Measurements from ENCODE around the gene C8A.

C8A gene

GRCh38 chr1:56890229-56890628 lies 35.6 kb downstream of the C8A start:
- Histone ChIP-seq H2BK120ac (ENCODE audit: low read depth, low read length) (no peak overlapping the region), H3K9ac (ENCODE audit: low read depth, low read length, poor library complexity) (no peak overlapping the region), H3K9me3 (replicated peaks in 1 of 2; ENCODE audit: control insufficient read depth in 2 of 2, insufficient read depth in 1 of 2, low read depth in 1 of 2, low read length in 2 of 2) (no peaks in the 10 kb centered on the region), H2BK5ac (ENCODE audit: low read length) (no peak overlapping the region), H3K36me3 (replicated peaks in 1 of 2; ENCODE audit: control insufficient read depth in 2 of 2, insufficient read depth in 2 of 2, low read length in 2 of 2) (no peaks in the 10 kb centered on the region), H3K4me2 (ENCODE audit: insufficient read depth, low read length, poor library complexity, severe bottlenecking) (no peak overlapping the region), H2BK12ac (ENCODE audit: low read length) (no peak overlapping the region), H3K4ac (ENCODE audit: low read length) (no peak overlapping the region), H3K79me1 (ENCODE audit: low read depth, low read length) (no peaks in the 10 kb centered on the region), H3K4me3 (ENCODE audit: low read length in 2 of 2) (no peak overlapping the region), H3K23ac (ENCODE audit: low read depth, low read length, poor library complexity) (no peak overlapping the region), H3K4me1 (ENCODE audit: control insufficient read depth in 2 of 2, insufficient read depth in 1 of 2, low read depth in 1 of 2, low read length in 2 of 2) (no peaks in the 10 kb centered on the region), H3K27me3 (ENCODE audit: control insufficient read depth in 3 of 3, insufficient read depth in 3 of 3, low read depth in 1 of 3, low read length in 3 of 3) (peaks cover 0 to 13% (median 0%) of the 10 kb centered on the region in 3 experiments), H2AFZ (ENCODE audit: low read length) (no peak overlapping the region), H3K18ac (ENCODE audit: low read length) (no peak overlapping the region), H3K27ac (replicated peaks; ENCODE audit: low read length) (no peak overlapping the region), H3K14ac (ENCODE audit: low read length) (no peak overlapping the region), H2AK5ac (ENCODE audit: low read depth, low read length) (no peak overlapping the region), H2BK15ac (ENCODE audit: low read length) (no peak overlapping the region), H4K91ac (ENCODE audit: low read depth, low read length, poor library complexity) (no peak overlapping the region), H4K8ac (ENCODE audit: low read depth, low read length) (no peak overlapping the region)
- no CpG with 5 or more reads among the region's 3 CpGs for WGBS, 2 donors (ENCODE audit: extremely low coverage in 2 of 2, insufficient read length in 2 of 2, insufficient replicate concordance in 1 of 2)
- DNase-seq (ENCODE audit: low spot score): no peak

- H3K9ac ChIP-seq (ENCODE audit: low read depth, low read length, poor library complexity): no peak overlapping the region
- H2AFZ ChIP-seq (ENCODE audit: low read length): no peak overlapping the region
- no peak overlapping the region for H4K8ac ChIP-seq (ENCODE audit: low read depth, low read length)
- H3K23ac ChIP-seq (ENCODE audit: low read depth, low read length, poor library complexity): no peak overlapping the region
- H2BK15ac ChIP-seq (ENCODE audit: low read length): no peak overlapping the region
- no peak overlapping the region for H2BK120ac ChIP-seq (ENCODE audit: low read depth, low read length)
- H3K4me2 ChIP-seq (ENCODE audit: insufficient read depth, low read length, poor library complexity, severe bottlenecking): no peak overlapping the region
- no peak overlapping the region for H2AK5ac ChIP-seq (ENCODE audit: low read depth, low read length)
- DNase-seq (ENCODE audit: low spot score): no peak
- H4K91ac ChIP-seq (ENCODE audit: low read depth, low read length, poor library complexity): no peak overlapping the region
- no peak overlapping the region for H3K4me3 ChIP-seq (ENCODE audit: low read length in 2 of 2)
- H3K36me3 ChIP-seq (replicated peaks in 1 of 2; ENCODE audit: control insufficient read depth in 2 of 2, insufficient read depth in 2 of 2, low read length in 2 of 2): no peaks in the 10 kb centered on the region
- H3K27me3 ChIP-seq (ENCODE audit: control insufficient read depth in 3 of 3, insufficient read depth in 3 of 3, low read depth in 1 of 3, low read length in 3 of 3): peaks cover 0 to 18% (median 0%) of the 10 kb centered on the region in 3 experiments
- no peaks in the 10 kb centered on the region for H3K79me1 ChIP-seq (ENCODE audit: low read depth, low read length)
- H3K14ac ChIP-seq (ENCODE audit: low read length): no peak overlapping the region
- H2BK12ac ChIP-seq (ENCODE audit: low read length): no peak overlapping the region
- no peaks in the 10 kb centered on the region for H3K9me3 ChIP-seq (replicated peaks in 1 of 2; ENCODE audit: control insufficient read depth in 2 of 2, insufficient read depth in 1 of 2, low read depth in 1 of 2, low read length in 2 of 2)
- no peak overlapping the region for H2BK5ac ChIP-seq (ENCODE audit: low read length)
- peaks cover 0 to 2% of the 10 kb centered on the region in 2 donors for H3K4me1 ChIP-seq (ENCODE audit: control insufficient read depth in 2 of 2, insufficient read depth in 1 of 2, low read depth in 1 of 2, low read length in 2 of 2)
- H3K4ac ChIP-seq (ENCODE audit: low read length): no peak overlapping the region
- H3K27ac ChIP-seq (replicated peaks; ENCODE audit: low read length): no peak overlapping the region
- H3K18ac ChIP-seq (ENCODE audit: low read length): no peak overlapping the region
Measured at GRCh38 chr1:56894014-56894413, 39.4 kb downstream of the C8A start.

GRCh38 chr1:56897150-56898004 lies 42.8 kb downstream of the C8A start:
- no CpG with 5 or more reads among the region's 6 CpGs for WGBS, 2 donors (ENCODE audit: extremely low coverage in 2 of 2, insufficient read length in 2 of 2, insufficient replicate concordance in 1 of 2)
- Histone ChIP-seq H3K14ac (ENCODE audit: low read length) (no peak overlapping the region), H3K79me1 (ENCODE audit: low read depth, low read length) (no peaks in the 10 kb centered on the region), H3K18ac (ENCODE audit: low read length) (no peak overlapping the region), H3K23ac (ENCODE audit: low read depth, low read length, poor library complexity) (no peak overlapping the region), H2AFZ (ENCODE audit: low read length) (no peak overlapping the region), H3K4me3 (ENCODE audit: low read length in 2 of 2) (no peak overlapping the region), H3K27me3 (ENCODE audit: control insufficient read depth in 3 of 3, insufficient read depth in 3 of 3, low read depth in 1 of 3, low read length in 3 of 3) (peaks cover 0 to 17% (median 0%) of the 10 kb centered on the region in 3 experiments), H3K4me1 (ENCODE audit: control insufficient read depth in 2 of 2, insufficient read depth in 1 of 2, low read depth in 1 of 2, low read length in 2 of 2) (peaks cover 0 to 8% of the 10 kb centered on the region in 2 donors), H3K36me3 (replicated peaks in 1 of 2; ENCODE audit: control insufficient read depth in 2 of 2, insufficient read depth in 2 of 2, low read length in 2 of 2) (no peaks in the 10 kb centered on the region), H4K91ac (ENCODE audit: low read depth, low read length, poor library complexity) (no peak overlapping the region), H3K4ac (ENCODE audit: low read length) (no peak overlapping the region), H2BK120ac (ENCODE audit: low read depth, low read length) (no peak overlapping the region), H2AK5ac (ENCODE audit: low read depth, low read length) (no peak overlapping the region), H2BK12ac (ENCODE audit: low read length) (no peak overlapping the region), H2BK5ac (ENCODE audit: low read length) (no peak overlapping the region), H2BK15ac (ENCODE audit: low read length) (no peak overlapping the region), H3K27ac (replicated peaks; ENCODE audit: low read length) (no peak overlapping the region), H3K9me3 (replicated peaks in 1 of 2; ENCODE audit: control insufficient read depth in 2 of 2, insufficient read depth in 1 of 2, low read depth in 1 of 2, low read length in 2 of 2) (no peaks in the 10 kb centered on the region), H3K4me2 (ENCODE audit: insufficient read depth, low read length, poor library complexity, severe bottlenecking) (no peak overlapping the region), H4K8ac (ENCODE audit: low read depth, low read length) (no peak overlapping the region), H3K9ac (ENCODE audit: low read depth, low read length, poor library complexity) (no peak overlapping the region)
- DNase-seq (ENCODE audit: low spot score): no peak

GRCh38 chr1:56898005-56898373 lies 43.4 kb downstream of the C8A start:
- H3K79me1 ChIP-seq (ENCODE audit: low read depth, low read length): no peaks in the 10 kb centered on the region
- H3K9ac ChIP-seq (ENCODE audit: low read depth, low read length, poor library complexity): no peak overlapping the region
- no peaks in the 10 kb centered on the region for H3K9me3 ChIP-seq (replicated peaks in 1 of 2; ENCODE audit: control insufficient read depth in 2 of 2, insufficient read depth in 1 of 2, low read depth in 1 of 2, low read length in 2 of 2)
- no peak overlapping the region for H2BK15ac ChIP-seq (ENCODE audit: low read length)
- no peak overlapping the region for H3K4ac ChIP-seq (ENCODE audit: low read length)
- H3K27ac ChIP-seq (replicated peaks; ENCODE audit: low read length): no peak overlapping the region
- no peak for DNase-seq (ENCODE audit: low spot score)
- no peak overlapping the region for H2BK120ac ChIP-seq (ENCODE audit: low read depth, low read length)
- no peak overlapping the region for H3K18ac ChIP-seq (ENCODE audit: low read length)
- H2BK5ac ChIP-seq (ENCODE audit: low read length): no peak overlapping the region
- no peak overlapping the region for H2AK5ac ChIP-seq (ENCODE audit: low read depth, low read length)
- H3K4me2 ChIP-seq (ENCODE audit: insufficient read depth, low read length, poor library complexity, severe bottlenecking): no peak overlapping the region
- H2AFZ ChIP-seq (ENCODE audit: low read length): no peak overlapping the region
- H3K4me3 ChIP-seq (ENCODE audit: low read length in 2 of 2): no peak overlapping the region
- H4K8ac ChIP-seq (ENCODE audit: low read depth, low read length): no peak overlapping the region
- no peak overlapping the region for H3K14ac ChIP-seq (ENCODE audit: low read length)
- no CpG with 5 or more reads among the region's 2 CpGs for WGBS, 2 donors (ENCODE audit: extremely low coverage in 2 of 2, insufficient read length in 2 of 2, insufficient replicate concordance in 1 of 2)
- H4K91ac ChIP-seq (ENCODE audit: low read depth, low read length, poor library complexity): no peak overlapping the region
- H2BK12ac ChIP-seq (ENCODE audit: low read length): no peak overlapping the region
- H3K23ac ChIP-seq (ENCODE audit: low read depth, low read length, poor library complexity): no peak overlapping the region
- H3K4me1 ChIP-seq (ENCODE audit: control insufficient read depth in 2 of 2, insufficient read depth in 1 of 2, low read depth in 1 of 2, low read length in 2 of 2): peaks cover 0 to 8% of the 10 kb centered on the region in 2 donors
- peaks cover 0 to 13% (median 0%) of the 10 kb centered on the region in 3 experiments for H3K27me3 ChIP-seq (ENCODE audit: control insufficient read depth in 3 of 3, insufficient read depth in 3 of 3, low read depth in 1 of 3, low read length in 3 of 3)
- no peaks in the 10 kb centered on the region for H3K36me3 ChIP-seq (replicated peaks in 1 of 2; ENCODE audit: control insufficient read depth in 2 of 2, insufficient read depth in 2 of 2, low read length in 2 of 2)

All from neuronal stem cell (in vitro differentiated cells).